Dendritic cell treated with granulocyte-macrophage colony-stimulating factor and Interleukin-4, amounts not matched to agents 40 ng/mL and 50 ng/mL, for 4 days (primary cell): ENCODE data around the gene FEZ2.
"Not testable (repeated sequence)": the region's sequence is repeated elsewhere in the genome, so short reads cannot be mapped to it uniquely, and the experiment has no call there.

ENCODE experiments used
- H3K27ac Mint-ChIP-seq: one replicate; pipeline ENCODE4 v1.8.0; 2022; ENCODE audit warnings: mild to moderate bottlenecking, mixed read lengths
- H3K27me3 Mint-ChIP-seq: one replicate; pipeline ENCODE4 v1.8.0; 2022; ENCODE audit warnings: mild to moderate bottlenecking, mixed read lengths
- H3K36me3 Mint-ChIP-seq: one replicate; pipeline ENCODE4 v1.8.0; 2022; ENCODE audit warnings: low read depth, mixed read lengths
- H3K4me1 Mint-ChIP-seq: one replicate; pipeline ENCODE4 v1.8.0; 2022; ENCODE audit warnings: low read depth, mixed read lengths
- H3K4me3 Mint-ChIP-seq: one replicate; pipeline ENCODE4 v1.8.0; 2022; ENCODE audit warnings: mild to moderate bottlenecking, moderate library complexity, mixed read lengths
- H3K9me3 Mint-ChIP-seq: one replicate; pipeline ENCODE4 v1.8.0; 2022; ENCODE audit warnings: mixed read lengths
- intact Hi-C: fragments of 100-400 bp; cut with micrococcal nuclease; formaldehyde crosslinking; loops from one replicate; pipeline ENCODE4 v1.15.0; 2022

FEZ2 gene

GRCh38 chr2:36606925-36607324 is 9.0 kb upstream of the FEZ2 start:
- H3K36me3 Mint-ChIP-seq = no peaks in the 10 kb centered on the region
- H3K27ac Mint-ChIP-seq = no peak overlapping the region
- no peak overlapping the region for H3K4me3 Mint-ChIP-seq
- no peaks in the 10 kb centered on the region for H3K27me3 Mint-ChIP-seq
- intact Hi-C loops = no loop called here
- no peaks in the 10 kb centered on the region for H3K4me1 Mint-ChIP-seq
- no peaks in the 10 kb centered on the region for H3K9me3 Mint-ChIP-seq

GRCh38 chr2:36605273-36605672 is 7.3 kb upstream of the FEZ2 start:
- no peak overlapping the region for H3K27ac Mint-ChIP-seq
- intact Hi-C loops = no loop called here

GRCh38 chr2:36603629-36604028 is 5.7 kb upstream of the FEZ2 start:
- H3K27me3 Mint-ChIP-seq, H3K9me3 Mint-ChIP-seq, H3K4me3 Mint-ChIP-seq, H3K36me3 Mint-ChIP-seq, H3K27ac Mint-ChIP-seq, H3K4me1 Mint-ChIP-seq, intact Hi-C loops: not testable (repeated sequence)

More at GRCh38 chr2:36605273-36605672, 7.3 kb upstream of the FEZ2 start:
- no peaks in the 10 kb centered on the region for H3K4me1 Mint-ChIP-seq
- H3K27me3 Mint-ChIP-seq = no peaks in the 10 kb centered on the region
- H3K9me3 Mint-ChIP-seq = no peaks in the 10 kb centered on the region
- H3K4me3 Mint-ChIP-seq = no peak overlapping the region
- no peaks in the 10 kb centered on the region for H3K36me3 Mint-ChIP-seq

- intact Hi-C loops = loop anchor here (5.0 kb wide), 1 partner anchor 40 kb away; no protein-coding TSS in a partner anchor
- Mint-ChIP-seq H3K27ac (peak overlapping the region; percentile 82), H3K4me1 (peaks cover 40% of the 10 kb centered on the region), H3K9me3 (no peaks in the 10 kb centered on the region), H3K36me3 (peaks cover 50% of the 10 kb centered on the region), H3K27me3 (no peaks in the 10 kb centered on the region), H3K4me3 (peak overlapping the region; percentile 89)
Observed at GRCh38 chr2:36597003-36597531, 901 bp downstream of the FEZ2 start.

GRCh38 chr2:36596397-36596796 is 1.6 kb downstream of the FEZ2 start:
- Mint-ChIP-seq H3K4me1 (peaks cover 46% of the 10 kb centered on the region), H3K4me3 (peak overlapping the region; percentile 89), H3K27me3 (no peaks in the 10 kb centered on the region), H3K27ac (no peak overlapping the region), H3K9me3 (no peaks in the 10 kb centered on the region), H3K36me3 (peaks cover 50% of the 10 kb centered on the region)
- intact Hi-C loops = loop anchor here (5.0 kb wide), 1 partner anchor 39 kb away; no protein-coding TSS in a partner anchor

- Mint-ChIP-seq H3K27ac (no peak overlapping the region), H3K27me3 (no peaks in the 10 kb centered on the region), H3K4me1 (peaks cover 61% of the 10 kb centered on the region), H3K9me3 (no peaks in the 10 kb centered on the region), H3K4me3 (no peak overlapping the region), H3K36me3 (peaks cover 61% of the 10 kb centered on the region)
- intact Hi-C loops = loop anchor here (5.0 kb wide), 1 partner anchor 38 kb away; no protein-coding TSS in a partner anchor
Observed at GRCh38 chr2:36594849-36595248, 3.1 kb downstream of the FEZ2 start.

- no peaks in the 10 kb centered on the region for H3K9me3 Mint-ChIP-seq
- peaks cover 58% of the 10 kb centered on the region for H3K4me1 Mint-ChIP-seq
- no peak overlapping the region for H3K4me3 Mint-ChIP-seq
- H3K36me3 Mint-ChIP-seq = peaks cover 76% of the 10 kb centered on the region
- intact Hi-C loops = no loop called here
- H3K27me3 Mint-ChIP-seq = no peaks in the 10 kb centered on the region
- H3K27ac Mint-ChIP-seq = peak overlapping the region; percentile 72
Observed at GRCh38 chr2:36589230-36589630, 8.7 kb downstream of the FEZ2 start.

- Mint-ChIP-seq H3K27ac (no peak overlapping the region), H3K27me3 (no peaks in the 10 kb centered on the region), H3K4me1 (peaks cover 42% of the 10 kb centered on the region), H3K36me3 (peaks cover 77% of the 10 kb centered on the region), H3K9me3 (no peaks in the 10 kb centered on the region), H3K4me3 (no peak overlapping the region)
- intact Hi-C loops = no loop called here
Observed at GRCh38 chr2:36587556-36587955, 10.4 kb downstream of the FEZ2 start.

- no peaks in the 10 kb centered on the region for H3K27me3 Mint-ChIP-seq
- H3K9me3 Mint-ChIP-seq = no peaks in the 10 kb centered on the region
- no peak overlapping the region for H3K4me3 Mint-ChIP-seq
- no peak overlapping the region for H3K27ac Mint-ChIP-seq
- H3K4me1 Mint-ChIP-seq = peaks cover 42% of the 10 kb centered on the region
- intact Hi-C loops = no loop called here
- peaks cover 81% of the 10 kb centered on the region for H3K36me3 Mint-ChIP-seq
Observed at GRCh38 chr2:36587101-36587500, 10.9 kb downstream of the FEZ2 start.

GRCh38 chr2:36586672-36587071 is 11.3 kb downstream of the FEZ2 start:
- intact Hi-C loops = no loop called here

GRCh38 chr2:36584148-36584794 is 13.7 kb downstream of the FEZ2 start:
- peaks cover 21% of the 10 kb centered on the region for H3K4me1 Mint-ChIP-seq
- intact Hi-C loops = no loop called here
- no peak overlapping the region for H3K4me3 Mint-ChIP-seq
- no peaks in the 10 kb centered on the region for H3K9me3 Mint-ChIP-seq
- H3K27ac Mint-ChIP-seq = peak overlapping the region; percentile 13
- no peaks in the 10 kb centered on the region for H3K27me3 Mint-ChIP-seq
- peaks cover 97% of the 10 kb centered on the region for H3K36me3 Mint-ChIP-seq

More at GRCh38 chr2:36586672-36587071, 11.3 kb downstream of the FEZ2 start:
- Mint-ChIP-seq H3K4me1 (peaks cover 39% of the 10 kb centered on the region), H3K27ac (no peak overlapping the region), H3K27me3 (no peaks in the 10 kb centered on the region), H3K9me3 (no peaks in the 10 kb centered on the region), H3K4me3 (no peak overlapping the region), H3K36me3 (peaks cover 86% of the 10 kb centered on the region)

GRCh38 chr2:36582951-36583350 is 15.0 kb downstream of the FEZ2 start:
- intact Hi-C loops = no loop called here
- peaks cover 28% of the 10 kb centered on the region for H3K4me1 Mint-ChIP-seq
- no peak overlapping the region for H3K27ac Mint-ChIP-seq
- H3K9me3 Mint-ChIP-seq = no peaks in the 10 kb centered on the region
- H3K27me3 Mint-ChIP-seq = no peaks in the 10 kb centered on the region
- H3K36me3 Mint-ChIP-seq = peaks cover 98% of the 10 kb centered on the region
- H3K4me3 Mint-ChIP-seq = no peak overlapping the region

GRCh38 chr2:36582538-36582937 is 15.4 kb downstream of the FEZ2 start:
- H3K9me3 Mint-ChIP-seq = no peaks in the 10 kb centered on the region
- peaks cover 98% of the 10 kb centered on the region for H3K36me3 Mint-ChIP-seq
- H3K27me3 Mint-ChIP-seq = no peaks in the 10 kb centered on the region
- no peak overlapping the region for H3K4me3 Mint-ChIP-seq
- H3K27ac Mint-ChIP-seq = no peak overlapping the region
- intact Hi-C loops = no loop called here
- H3K4me1 Mint-ChIP-seq = peaks cover 28% of the 10 kb centered on the region

- H3K27me3 Mint-ChIP-seq = no peaks in the 10 kb centered on the region
Observed at GRCh38 chr2:36579297-36579664, 18.7 kb downstream of the FEZ2 start.

More at GRCh38 chr2:36579297-36579664, 18.7 kb downstream of the FEZ2 start:
- Mint-ChIP-seq H3K9me3 (no peaks in the 10 kb centered on the region), H3K27ac (no peak overlapping the region), H3K4me1 (peaks cover 16% of the 10 kb centered on the region), H3K36me3 (peaks cover 100% of the 10 kb centered on the region), H3K4me3 (no peak overlapping the region)
- intact Hi-C loops = no loop called here
